ENCODE results near the gene IPO9. TPM values are rescaled to one million over a fixed set of nuclear protein-coding genes. Genes with fewer than 3 reads are reported as not detected.

IPO9 gene
- total RNA-seq, 1 experiment from 2014 or later = 80.6 TPM

DNA sequence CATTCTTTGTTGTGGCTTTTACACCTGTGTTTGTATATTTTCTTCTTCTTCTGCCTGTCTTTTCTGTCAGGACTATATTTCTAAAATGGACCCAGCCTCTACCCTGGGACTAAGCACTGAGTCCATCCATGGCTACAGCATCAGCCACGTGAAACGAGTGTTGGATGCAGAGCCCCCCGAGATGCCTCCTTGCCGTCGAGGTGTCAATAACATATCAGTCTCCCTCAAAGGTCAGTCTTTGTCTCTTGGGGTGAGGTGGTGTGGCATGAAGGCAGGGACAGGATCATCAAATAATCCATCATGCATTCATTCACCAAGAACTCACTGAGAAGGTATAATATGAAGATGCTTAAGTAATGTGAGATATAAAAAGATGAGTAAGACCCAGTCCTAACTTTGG lies 19.1 kb upstream of the IPO9 start:
- Histone ChIP-seq H4K20me1 (ENCODE audit: insufficient read depth) (no peaks in the 10 kb centered on the region), H3K4me2 (ENCODE audit: low read length) (no peak overlapping the region), H3K4me3 (replicated peaks in 1 of 2; ENCODE audit: low read depth in 1 of 2, low read length in 2 of 2) (no peak overlapping the region), H3K9me3 (ENCODE audit: control insufficient read depth in 1 of 2, insufficient read depth in 1 of 2, low read depth in 1 of 2, low read length in 2 of 2) (no peaks in the 10 kb centered on the region), H3K79me2 (ENCODE audit: insufficient read depth, low read length) (no peaks in the 10 kb centered on the region), H3K27me3 (ENCODE audit: insufficient read depth, low read length) (no peaks in the 10 kb centered on the region), H3K9ac (ENCODE audit: low read length) (no peak overlapping the region), H2AFZ (ENCODE audit: low read depth, low read length, poor library complexity, severe bottlenecking) (no peak overlapping the region), H3K4me1 (ENCODE audit: control insufficient read depth in 1 of 2, insufficient read depth in 2 of 2, low read length in 2 of 2) (no peaks in the 10 kb centered on the region), H3K27ac (ENCODE audit: low read depth, low read length) (no peak overlapping the region), H3K9me2 (ENCODE audit: insufficient read depth) (no peaks in the 10 kb centered on the region), H3K36me3 (ENCODE audit: control insufficient read depth in 1 of 2, insufficient read depth in 2 of 2, low read length in 2 of 2) (peaks cover 10 to 23% of the 10 kb centered on the region in 2 experiments; a peak in 3 of 4 replicates)
- no peak for DNase-seq (ENCODE audit: low read depth, low spot score)
- no peak for TF ChIP-seq POLR2AphosphoS5 (IDR thresholded peaks at IDR 0.05; ENCODE audit: low read depth, low read length)
- no peak for TF ChIP-seq POLR2A (IDR thresholded peaks at IDR 0.05; ENCODE audit: borderline replicate concordance, extremely low read depth, insufficient read depth, insufficient read length)
- TF ChIP-seq TCF7L2 (IDR thresholded peaks at IDR 0.05; ENCODE audit: borderline replicate concordance, extremely low read depth, insufficient read depth, insufficient read length) = no peak
- TF ChIP-seq ZFX (IDR thresholded peaks at IDR 0.05) = no peak
- TF ChIP-seq, protein P1, sequence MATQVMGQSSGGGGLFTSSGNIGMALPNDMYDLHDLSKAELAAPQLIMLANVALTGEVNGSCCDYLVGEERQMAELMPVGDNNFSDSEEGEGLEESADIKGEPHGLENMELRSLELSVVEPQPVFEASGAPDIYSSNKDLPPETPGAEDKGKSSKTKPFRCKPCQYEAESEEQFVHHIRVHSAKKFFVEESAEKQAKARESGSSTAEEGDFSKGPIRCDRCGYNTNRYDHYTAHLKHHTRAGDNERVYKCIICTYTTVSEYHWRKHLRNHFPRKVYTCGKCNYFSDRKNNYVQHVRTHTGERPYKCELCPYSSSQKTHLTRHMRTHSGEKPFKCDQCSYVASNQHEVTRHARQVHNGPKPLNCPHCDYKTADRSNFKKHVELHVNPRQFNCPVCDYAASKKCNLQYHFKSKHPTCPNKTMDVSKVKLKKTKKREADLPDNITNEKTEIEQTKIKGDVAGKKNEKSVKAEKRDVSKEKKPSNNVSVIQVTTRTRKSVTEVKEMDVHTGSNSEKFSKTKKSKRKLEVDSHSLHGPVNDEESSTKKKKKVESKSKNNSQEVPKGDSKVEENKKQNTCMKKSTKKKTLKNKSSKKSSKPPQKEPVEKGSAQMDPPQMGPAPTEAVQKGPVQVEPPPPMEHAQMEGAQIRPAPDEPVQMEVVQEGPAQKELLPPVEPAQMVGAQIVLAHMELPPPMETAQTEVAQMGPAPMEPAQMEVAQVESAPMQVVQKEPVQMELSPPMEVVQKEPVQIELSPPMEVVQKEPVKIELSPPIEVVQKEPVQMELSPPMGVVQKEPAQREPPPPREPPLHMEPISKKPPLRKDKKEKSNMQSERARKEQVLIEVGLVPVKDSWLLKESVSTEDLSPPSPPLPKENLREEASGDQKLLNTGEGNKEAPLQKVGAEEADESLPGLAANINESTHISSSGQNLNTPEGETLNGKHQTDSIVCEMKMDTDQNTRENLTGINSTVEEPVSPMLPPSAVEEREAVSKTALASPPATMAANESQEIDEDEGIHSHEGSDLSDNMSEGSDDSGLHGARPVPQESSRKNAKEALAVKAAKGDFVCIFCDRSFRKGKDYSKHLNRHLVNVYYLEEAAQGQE (IDR thresholded peaks at IDR 0.05; ENCODE audit: low read depth) = no peak
- no peak for TF ChIP-seq JUND (IDR thresholded peaks at IDR 0.05)
- TSS peak; percentile 18 for BruUV-seq (replicated peaks)
- ATAC-seq = no peak
- RAD21 ChIA-PET (ENCODE audit: low non-redundant PET in 1 of 2, low total read pairs in 2 of 2, uncharacterized antibody in 2 of 2, unreplicated experiment in 2 of 2) = no interaction called here
- POLR2A ChIA-PET = no interaction called here
- CTCF ChIA-PET = no interaction called here
- intact Hi-C loops (cut with micrococcal nuclease) = no loop called here
